M059J (cell line): ENCODE results near the gene RSKR. TPM values are rescaled to one million over a fixed set of nuclear protein-coding genes. Genes with fewer than 3 reads are reported as not detected.
A peak's percentile ranks its signal among the peaks of the same experiment; 100 is the strongest.
"Not testable (repeated sequence)": the region's sequence is repeated elsewhere in the genome, so short reads cannot be mapped to it uniquely, and the experiment has no call there.

Experiments
- DNase-seq: peaks from one replicate; pipeline ENCODE4 v3.0.0-alpha.2; 2012; ENCODE audit warnings: low read depth
- total RNA-seq: library from RNA; depleted of rRNA; stranded (reverse); fragments of >200 nt; shearing (Covaris generic); gene quantifications from 2 replicates; pipeline ENCODE4 v1.2.3, GENCODE V29; 2014; rRNA removed

Gene RSKR, protein sequence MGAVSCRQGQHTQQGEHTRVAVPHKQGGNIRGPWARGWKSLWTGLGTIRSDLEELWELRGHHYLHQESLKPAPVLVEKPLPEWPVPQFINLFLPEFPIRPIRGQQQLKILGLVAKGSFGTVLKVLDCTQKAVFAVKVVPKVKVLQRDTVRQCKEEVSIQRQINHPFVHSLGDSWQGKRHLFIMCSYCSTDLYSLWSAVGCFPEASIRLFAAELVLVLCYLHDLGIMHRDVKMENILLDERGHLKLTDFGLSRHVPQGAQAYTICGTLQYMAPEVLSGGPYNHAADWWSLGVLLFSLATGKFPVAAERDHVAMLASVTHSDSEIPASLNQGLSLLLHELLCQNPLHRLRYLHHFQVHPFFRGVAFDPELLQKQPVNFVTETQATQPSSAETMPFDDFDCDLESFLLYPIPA
- 2.2 and 9.7 TPM in 2 replicates for total RNA-seq

DNA sequence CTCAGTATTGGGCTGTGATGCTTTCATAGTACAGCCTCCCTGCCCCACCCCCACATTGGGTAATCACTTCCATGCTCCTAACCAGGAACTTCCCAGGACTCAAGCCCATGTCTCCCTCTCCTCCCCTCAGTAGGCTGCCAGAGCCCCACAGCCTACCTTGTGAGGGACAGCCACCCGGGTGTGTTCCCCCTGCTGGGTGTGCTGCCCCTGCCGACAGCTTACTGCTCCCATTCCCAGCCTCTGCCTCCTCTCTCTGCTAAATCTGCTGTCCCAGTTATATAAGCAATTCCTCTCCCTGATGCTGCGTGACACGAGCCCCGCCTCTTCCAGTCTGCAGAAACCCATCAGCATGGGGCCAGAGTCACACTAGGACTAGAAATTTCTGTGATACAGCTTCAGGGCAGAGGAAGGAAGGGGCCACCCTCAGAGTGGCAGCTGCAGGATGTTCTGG, at the start of gene RSKR:
TSS of gene RSKR (minus strand) at position 255 of the 451 bp plus-strand sequence. CDS start at position 231, 24 bp downstream.
- DNase-seq: no peak

DNA sequence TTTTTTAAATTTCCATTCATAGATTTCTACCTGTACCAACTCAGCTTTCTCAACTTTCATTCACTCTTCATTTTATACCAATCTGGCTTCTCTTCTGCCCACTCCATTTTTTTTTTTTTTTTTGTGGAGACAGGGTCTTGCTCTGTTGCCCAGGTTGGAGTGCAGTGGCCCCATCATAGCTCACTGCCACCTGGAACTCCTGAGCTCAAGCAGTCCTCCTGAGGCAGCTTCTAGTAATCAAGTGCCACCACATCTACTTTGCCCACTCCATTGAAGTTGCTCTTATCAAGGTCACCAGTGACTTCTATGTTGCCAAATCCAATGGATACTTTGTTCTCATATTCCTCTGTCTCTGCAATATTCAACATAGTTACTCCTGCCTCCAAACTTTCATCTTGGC, 49.7 kb upstream of the RSKR start:
- DNase-seq: no peak

DNA sequence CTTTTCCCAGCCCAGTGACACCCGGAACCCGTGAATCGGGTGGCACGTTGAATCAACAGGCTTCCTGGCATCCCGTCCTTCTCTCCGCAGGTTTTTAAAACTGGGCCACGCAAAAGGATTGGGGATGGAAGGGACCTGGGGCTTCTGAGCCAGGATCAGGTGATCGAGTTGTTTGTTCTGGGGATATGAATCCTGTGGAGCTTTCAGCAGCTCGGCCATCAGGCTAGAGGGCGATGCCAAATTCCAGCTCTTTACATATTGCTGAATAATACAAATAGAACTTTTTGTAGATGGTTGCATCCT, 48.5 kb upstream of the RSKR start:
- DNase-seq: no peak

DNA sequence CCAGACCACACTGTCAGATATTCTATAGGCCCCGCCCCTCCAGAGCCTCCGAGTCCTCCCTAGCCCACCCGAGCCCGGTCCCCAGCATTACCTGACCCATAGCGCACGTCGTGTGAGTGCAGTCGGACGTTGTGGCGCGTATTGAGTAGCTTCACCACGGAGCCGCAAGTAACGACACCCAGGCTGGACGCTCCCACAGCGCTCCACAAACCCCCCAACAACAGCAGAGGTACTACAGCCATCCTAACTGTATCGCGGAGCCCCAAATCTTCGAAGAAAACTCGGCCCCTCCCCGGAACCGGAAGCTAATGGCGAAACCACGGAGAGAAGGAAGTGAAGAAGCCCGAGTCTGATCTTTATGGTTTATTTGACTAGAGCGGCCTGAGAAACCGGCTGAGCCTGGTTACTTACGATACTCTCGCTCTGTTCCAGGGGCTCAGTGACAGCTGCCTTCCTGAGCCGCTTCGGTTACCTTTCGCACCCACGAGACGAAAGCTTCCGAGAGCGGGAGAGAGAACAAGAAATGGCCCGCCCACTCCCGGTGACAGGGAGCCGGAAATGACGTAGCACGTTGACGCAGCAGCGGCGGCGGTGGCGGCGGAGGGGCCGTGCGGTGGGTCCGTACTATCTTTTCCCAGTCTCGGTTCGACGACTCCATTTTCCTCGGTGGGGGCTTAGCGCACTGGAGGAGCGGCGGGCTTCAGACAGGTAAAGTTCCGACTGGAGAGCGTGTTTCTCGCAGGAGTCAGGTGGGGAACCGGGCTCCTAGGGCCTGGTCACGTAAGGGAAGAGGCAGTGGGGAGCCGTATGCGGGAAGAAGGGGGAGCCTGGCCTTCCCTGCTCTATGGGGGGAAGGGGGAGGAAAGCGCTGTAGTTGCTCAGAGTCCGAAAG, 47.9 kb upstream of the RSKR start, which contains the start of the genes SDF2 and SUPT6H:
TSS of gene SDF2 (minus strand) at position 272 of the 892 bp plus-strand sequence. CDS start at position 242, 30 bp downstream.
TSS of gene SUPT6H (plus strand) at position 571 of the 892 bp plus-strand sequence. CDS start 11,197 bp downstream, outside the sequence.
- peak; percentile 82 for DNase-seq

DNA sequence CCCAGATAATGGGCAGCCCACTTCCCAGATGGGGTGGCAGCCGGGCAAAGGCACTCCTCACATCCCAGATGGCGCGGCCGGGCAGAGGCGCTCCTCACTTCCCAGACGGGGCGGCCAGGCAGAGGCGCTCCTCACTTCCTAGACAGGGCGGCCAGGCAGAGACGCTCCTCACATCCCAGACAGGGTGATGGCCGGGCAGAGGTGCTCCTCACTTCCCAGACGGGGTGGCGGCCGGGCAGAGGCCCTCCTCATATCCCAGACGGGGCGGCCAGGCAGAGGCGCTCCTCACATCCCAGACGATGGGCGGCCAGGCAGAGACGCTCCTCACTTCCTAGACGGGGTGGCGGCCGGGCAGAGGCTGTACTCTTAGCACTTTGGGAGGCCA, 45.5 kb upstream of the RSKR start:
- not testable (repeated sequence) for DNase-seq

DNA sequence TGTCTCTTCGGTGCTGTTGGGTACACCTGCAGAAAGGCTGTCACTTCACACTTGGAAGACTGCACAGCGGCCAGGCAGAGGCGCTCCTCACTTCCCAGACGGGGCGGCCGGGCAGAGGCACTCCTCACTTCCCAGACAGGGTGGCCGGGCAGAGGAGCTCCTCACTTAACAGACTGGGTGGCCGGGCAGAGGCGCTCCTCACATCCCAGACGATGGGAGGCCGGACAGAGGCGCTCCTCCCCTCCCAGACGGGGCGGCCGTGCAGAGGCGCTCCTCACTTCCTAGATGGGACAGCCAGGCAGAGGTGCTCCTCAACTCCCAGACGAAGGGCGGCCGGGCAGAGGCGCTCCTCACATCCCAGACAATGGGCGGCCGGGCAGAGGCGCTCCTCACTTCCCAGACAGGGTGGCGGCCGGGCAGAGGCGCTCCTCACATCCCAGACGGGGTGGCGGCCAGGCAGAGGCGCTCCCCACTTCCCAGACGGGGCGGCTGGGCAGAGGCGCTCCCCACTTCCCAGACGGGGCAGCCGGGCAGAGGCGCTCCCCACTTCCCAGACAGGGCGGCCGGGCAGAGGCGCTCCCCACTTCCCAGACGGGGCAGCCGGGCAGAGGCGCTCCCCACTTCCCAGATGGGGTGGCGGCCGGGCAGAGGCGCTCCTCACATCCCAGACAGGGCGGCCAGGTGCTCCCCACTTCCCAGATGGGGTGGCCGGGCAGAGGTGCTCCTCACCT, 44.9 kb upstream of the RSKR start:
- DNase-seq: not testable (repeated sequence)

DNA sequence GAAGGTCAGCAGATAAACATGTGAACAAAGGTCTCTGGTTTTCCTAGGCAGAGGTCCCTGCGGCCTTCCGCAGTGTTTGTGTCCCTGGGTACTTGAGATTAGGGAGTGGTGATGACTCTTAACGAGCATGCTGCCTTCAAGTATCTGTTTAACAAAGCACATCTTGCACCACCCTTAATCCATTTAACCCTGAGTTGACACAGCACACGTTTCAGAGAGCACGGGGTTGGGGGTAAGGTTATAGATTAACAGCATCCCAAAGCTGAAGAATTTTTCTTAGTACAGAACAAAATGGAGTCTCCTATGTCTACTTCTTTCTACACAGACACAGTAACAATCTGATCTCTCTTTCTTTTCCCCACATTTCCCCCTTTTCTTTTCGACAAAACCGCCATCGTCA, 44.4 kb upstream of the RSKR start:
- DNase-seq: not testable (repeated sequence)

DNA sequence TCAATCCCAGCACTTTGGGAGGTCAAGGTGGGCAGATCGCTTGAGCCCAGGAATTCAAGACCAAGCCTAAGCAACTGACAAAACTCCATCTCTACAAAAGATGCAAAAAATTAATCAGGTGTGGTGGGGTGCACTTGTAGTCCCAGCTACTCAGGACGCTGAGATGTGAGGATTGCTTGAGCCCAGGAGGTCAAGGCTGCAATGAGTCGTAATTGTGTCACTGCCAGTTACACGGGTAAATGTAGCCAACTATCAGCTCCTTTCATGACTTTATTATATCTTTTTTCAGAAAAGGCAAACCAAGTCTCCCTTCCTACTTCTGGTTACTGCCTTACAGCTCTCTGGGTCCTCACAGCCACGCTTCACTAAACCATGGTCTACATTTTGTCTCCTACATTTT, 43.8 kb upstream of the RSKR start:
- peak; percentile 64 for DNase-seq

DNA sequence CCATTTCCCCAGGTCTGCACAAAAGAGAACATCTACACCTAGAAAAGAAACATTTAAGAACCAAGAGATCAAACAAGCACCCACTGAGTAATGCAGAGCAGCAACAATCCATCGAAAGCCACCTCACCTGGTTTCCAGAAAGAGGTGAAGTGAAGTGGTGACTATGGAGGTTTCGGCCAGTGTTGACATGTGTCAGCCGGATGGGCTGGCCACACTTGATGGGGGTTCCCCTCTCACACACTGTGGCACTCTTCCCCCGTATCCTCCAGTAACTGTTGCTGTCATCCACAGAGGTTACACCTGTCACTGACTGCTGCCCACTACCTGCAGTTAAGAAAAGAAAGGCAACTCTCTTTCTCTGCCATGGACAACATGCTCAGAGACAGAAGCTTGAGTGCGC, 41.2 kb upstream of the RSKR start:
- no peak for DNase-seq

DNA sequence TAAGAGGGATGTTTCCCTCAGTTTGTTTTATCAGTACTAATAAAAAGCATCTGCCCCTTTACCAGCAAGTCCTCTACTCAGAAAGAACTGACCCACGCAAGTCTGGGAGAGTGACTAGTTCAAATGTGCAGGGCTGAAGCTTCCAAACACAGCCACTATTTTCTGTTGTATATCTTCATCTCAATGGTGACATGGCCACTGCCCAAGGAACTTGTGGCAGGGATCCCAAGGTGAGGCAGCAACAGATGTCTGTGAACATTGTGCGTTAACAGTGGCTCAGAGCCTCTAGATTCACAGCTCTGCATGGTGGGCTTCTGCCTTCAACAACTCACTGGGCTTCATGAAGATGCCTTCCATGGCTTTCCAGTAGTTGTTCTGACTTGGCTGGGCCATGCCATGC, 34.7 kb upstream of the RSKR start:
- no peak for DNase-seq

DNA sequence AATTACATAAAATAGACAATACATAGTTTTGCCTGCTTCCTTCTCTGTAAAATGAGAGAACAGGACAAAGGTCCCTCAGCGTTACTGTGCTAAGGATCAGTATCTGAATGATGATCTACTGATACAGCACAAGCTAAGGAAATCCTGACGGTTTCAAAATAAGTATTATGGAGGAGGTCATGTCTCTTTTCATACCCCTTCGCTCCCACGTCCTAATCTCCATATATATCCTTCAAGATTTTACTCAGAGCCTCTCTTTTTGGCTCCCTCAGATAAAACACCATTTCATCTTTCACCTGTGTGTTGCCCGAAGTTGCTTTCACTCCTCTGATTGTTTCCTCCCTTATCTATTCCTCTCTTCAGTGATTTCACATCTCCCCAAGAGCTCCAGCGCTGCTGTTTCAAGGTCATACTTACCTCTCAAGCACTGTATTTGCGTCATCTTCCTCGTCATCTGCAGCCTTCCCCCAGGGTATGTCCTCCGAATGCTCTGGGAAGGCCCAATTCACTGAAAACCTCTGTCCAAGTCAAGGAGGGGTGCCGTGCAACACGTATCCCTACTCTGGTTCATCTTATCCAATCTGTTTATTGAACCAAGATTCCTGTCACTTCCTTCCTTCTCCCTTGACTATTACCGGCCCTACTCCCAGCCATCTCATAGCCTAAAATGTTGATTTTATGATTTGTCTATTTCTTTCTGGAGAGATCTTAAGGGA, 32.2 kb upstream of the RSKR start:
- no peak for DNase-seq

DNA sequence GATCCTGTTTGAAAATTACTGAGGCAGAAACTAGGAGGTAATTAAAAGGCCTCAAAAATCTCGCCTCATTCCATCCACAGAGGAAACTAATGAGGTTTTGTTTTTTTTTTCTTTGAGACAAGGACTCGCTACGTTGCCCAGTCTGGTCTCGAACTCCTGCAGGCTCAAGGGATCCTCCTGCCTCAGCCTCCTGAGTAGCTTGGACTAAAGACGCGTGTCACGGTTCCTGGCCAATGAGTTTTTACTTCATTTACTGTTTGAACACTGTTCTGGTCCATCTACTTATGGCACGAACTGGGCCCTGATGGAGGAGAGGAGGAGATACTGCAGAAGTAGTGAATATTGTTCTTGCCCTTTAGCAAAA, 31.6 kb upstream of the RSKR start:
- DNase-seq: no peak

DNA sequence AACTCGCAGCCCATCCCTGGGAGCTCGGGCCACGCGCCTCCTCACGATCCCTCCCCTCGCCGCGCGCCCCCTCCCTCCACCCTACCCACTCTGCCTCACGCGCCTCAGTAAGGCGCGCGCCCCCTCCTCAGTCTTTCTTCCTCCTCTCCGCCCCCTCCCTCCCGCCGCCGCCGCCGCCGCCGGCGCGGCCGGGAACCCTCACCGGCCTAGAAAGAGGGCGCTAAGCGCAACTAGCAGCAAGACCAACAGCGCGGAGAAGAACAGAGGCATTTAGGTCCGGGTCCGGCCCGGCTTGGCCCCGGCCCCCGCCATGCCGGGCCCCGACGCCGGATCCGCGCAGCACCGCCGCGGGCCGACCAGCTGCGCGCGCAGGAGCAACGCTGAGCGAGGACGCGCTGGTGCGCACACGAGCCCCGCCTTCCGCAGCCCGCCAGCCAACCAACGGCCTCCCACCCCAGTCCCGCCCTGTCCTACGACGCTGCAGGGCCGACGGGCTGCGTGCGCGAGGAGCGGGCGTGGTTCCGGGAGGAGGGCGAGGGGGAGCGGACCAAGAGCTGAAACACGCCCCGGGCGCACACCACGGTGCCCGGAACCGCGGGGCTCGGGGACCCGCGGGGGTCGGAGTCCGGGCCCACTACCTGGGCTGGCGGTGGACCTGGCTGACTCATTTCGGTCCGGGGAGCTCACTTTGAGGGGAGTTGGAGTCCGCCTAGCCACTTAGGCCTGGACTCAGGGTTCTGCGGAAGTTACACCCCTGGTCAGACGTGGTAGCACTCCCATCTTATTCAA, 31.0 kb upstream of the RSKR start, which contains the start of gene BLTP2:
TSS of gene BLTP2 (minus strand) at position 372 of the 789 bp plus-strand sequence. CDS start at position 270, 102 bp downstream.
- DNase-seq: peak; percentile 91

DNA sequence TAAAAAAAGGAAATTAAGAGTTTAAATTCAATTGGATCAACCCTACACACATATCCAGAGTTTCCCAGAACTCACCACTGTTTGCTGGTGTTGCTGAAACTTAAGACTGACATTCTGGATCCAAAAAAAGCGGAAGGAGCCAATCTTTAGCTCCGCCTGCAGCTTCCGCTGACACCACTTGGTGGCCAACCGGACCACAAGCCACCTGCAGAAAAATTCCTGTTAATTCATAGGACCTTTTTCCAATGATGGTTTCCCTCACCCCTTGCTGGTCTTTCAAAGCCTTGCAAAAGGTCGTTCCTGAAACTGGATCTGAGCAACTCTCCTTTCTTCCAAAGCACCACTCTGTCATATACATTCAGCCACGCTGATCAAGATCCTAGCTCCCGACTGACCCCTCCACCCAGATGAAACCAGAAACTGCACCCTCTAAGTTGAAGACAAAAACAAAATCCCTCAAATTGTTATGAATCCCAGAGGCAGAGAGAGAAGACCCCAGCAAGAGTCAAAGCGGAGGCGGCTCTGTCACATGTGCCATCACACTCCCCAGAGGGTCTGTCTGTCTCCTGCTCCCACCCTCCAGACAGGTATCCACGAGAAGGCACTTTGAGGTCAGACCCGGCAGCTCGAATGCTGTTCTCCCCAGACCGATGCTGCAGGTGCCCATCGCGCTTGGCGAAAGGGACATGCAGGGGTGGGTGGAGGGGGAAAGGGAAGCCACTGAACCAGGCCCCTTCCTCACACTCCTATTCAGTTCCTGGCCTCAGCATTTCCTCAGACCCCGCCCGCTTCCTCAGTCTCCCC, 30.2 kb upstream of the RSKR start:
- peak; percentile 50 for DNase-seq

DNA sequence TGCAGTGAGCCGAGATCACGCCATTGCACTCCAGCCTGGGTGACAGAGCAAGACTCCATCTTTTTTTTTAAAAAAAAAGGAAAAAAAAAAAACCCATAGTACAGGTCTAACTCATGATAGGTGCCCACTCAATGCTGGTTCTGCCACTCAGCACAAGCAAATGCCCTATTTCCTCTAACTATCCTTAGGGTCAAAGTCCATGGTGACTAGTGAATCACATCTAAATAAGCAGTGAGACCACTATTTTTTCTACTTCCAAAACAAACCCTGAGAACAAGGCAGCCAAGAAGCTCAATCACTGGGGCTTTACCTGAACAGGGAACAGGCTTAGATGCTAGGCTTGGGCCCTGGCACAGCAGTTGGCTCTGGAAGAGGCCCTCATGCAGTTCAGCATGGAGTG, 27.6 kb upstream of the RSKR start:
- DNase-seq: no peak

DNA sequence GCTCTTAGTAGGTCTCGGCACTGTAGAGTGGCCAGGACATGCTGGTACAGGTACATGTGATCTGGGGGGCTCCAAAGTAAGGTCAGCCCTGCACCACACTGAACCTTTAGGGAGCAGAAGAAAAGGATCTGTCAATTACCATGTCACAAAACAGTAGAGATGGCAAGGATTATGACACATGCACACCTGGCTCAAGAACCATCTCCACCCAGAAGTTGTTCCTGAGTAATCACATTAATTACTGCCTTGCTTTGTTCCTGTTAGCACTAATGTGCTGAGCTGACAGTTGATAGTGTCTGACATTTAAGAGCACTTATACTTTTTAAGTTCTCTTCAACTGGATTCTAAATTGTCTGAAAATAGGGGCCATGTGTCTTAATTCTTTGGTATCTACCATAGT, 21.5 kb upstream of the RSKR start:
- DNase-seq: no peak

DNA sequence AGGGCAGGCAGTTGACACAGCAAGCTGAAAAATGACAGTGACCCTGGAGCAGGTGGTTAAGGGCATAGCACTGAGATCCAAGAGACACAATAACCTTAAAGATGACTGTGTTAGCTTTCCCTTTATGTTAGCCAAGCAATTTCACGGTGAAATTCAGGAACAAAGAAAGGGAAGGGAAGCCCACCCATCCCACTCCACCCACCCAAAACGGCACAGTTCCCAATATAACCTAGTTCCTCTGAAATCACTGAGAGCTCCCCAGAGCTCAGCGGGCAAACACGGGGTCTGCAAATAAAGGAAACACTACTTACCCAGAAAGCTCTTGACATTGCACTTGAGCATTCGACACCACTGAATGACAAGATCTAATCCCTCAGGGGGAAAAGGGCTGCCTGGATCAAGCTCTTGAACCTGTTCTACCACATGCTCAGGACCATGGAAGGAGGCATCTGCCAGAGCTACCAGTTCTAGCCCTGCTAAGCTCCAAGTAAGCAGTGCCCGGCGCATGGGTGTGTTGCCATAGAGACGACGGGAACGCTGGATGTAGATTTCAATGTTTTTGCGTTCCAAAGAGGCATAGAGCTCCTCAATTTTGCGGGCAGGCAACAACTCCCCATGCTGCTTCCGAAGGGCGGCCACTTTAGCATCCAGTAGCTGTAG, 20.4 kb upstream of the RSKR start:
- DNase-seq: no peak

DNA sequence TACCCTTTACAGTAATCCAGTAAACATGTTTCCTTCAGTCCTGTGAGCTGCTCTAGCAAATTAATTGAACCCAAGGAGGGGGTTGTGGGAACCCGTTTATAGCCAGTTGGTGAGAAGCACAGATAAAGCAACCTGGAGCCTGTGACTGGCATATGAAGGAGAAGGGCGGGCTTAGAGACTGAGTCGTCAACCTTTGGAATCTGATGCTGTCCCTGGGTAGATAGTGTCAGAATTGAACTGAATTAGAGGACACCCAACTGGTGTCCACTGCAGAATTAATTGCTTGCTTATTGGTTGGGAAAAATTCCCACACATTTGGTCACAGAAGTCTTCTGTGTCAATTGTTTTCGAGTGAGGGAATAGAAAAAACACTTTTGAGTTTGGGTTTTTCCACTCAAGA, 12.8 kb upstream of the RSKR start:
- no peak for DNase-seq

DNA sequence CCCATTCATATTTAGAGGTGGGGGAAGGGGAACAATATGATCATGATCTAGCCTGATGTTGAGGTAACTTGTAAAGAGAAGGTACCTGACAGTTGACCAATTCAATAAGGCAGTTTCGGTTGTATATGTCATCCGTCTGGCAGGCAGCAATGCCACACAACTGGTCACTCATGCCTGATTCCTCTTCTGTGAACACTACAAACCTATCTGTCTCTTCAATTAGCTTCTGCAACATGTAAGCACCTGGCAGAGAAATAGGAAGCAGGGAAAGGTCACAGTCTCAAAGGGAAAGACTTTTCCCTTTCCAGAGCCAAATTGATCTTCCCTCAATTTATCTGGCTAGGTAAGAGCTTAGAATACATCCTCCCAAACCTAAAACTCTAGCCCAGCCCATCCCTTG, 10.2 kb upstream of the RSKR start:
- DNase-seq: no peak
